ENCODE data around the gene ABL1.

DNA sequence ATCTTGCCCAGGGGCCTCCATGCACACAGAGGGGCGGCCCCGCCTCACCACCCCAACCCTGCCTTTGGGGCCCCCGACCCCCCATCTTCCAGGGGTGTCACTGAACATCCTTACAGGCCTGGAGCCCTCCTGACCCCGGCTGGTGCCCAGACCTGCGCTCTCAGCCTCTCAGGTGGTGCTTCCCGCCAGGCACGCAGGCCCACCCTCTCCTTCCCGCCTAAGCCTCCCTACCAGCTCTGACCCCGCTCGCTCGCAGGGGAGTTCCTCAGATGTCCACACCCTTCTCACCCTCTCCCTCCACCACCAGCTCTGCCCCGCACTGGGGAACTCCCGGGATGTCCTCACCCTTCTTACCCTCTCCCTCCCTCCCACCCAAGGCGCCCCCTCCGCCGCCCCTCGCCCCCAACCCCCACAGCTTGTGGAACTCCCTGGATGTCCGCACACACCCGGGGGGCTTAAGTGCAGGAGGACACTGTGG is 73.9 kb downstream of the ABL1 start:
- TF ChIP-seq POLR2A (IDR thresholded peaks at IDR 0.05; ENCODE audit: low read length) (no peak), GATA1 (IDR thresholded peaks at IDR 0.05; ENCODE audit: low read depth, low read length) (no peak)

Data from erythroblast (primary cell).